WTC11 (cell line): ENCODE results near the gene VLDLR. TPM values are rescaled to one million over a fixed set of nuclear protein-coding genes. Genes with fewer than 3 reads are reported as not detected.

Source experiments
- ATAC-seq: fragments of 200-7000 bp; cut with Tn5 transposase; 2 replicates; pipeline ENCODE4 v1.10.0; 2021; ENCODE audit warnings: mild to moderate bottlenecking, moderate library complexity
- CTCF ChIA-PET: fragments of 300-600 bp; sonication (Branson Sonifier 250); formaldehyde crosslinking; loops from one replicate; lab custom pipeline; 2021; ENCODE audit warnings: antibody characterized with exemption; lab: Charles Lee
- POLR2A ChIA-PET: fragments of 350-600 bp; sonication (Branson Sonifier 250); formaldehyde crosslinking; loops from one replicate; lab custom pipeline; 2021; ENCODE audit warnings: antibody characterized with exemption; lab: Charles Lee
- DNase-seq: peaks from one replicate; pipeline ENCODE4 v3.0.0; 2021; ENCODE audit warnings: low spot score
- H3K27ac Mint-ChIP-seq: 2 replicates; pipeline ENCODE4 v1.8.0; 2021; ENCODE audit warnings: mixed read lengths
- H3K27me3 Mint-ChIP-seq: 2 replicates; pipeline ENCODE4 v1.8.0; 2021; ENCODE audit warnings: low read depth, mild to moderate bottlenecking, moderate library complexity, mixed read lengths
- H3K36me3 Mint-ChIP-seq: 2 replicates; pipeline ENCODE4 v1.8.0; 2021; ENCODE audit warnings: mixed read lengths
- H3K4me1 Mint-ChIP-seq: 2 replicates; pipeline ENCODE4 v1.8.0; 2022; ENCODE audit warnings: mixed read lengths
- H3K4me3 Mint-ChIP-seq: 2 replicates; pipeline ENCODE4 v1.8.0; 2021; ENCODE audit warnings: mild to moderate bottlenecking, moderate library complexity, mixed read lengths
- H3K9me3 Mint-ChIP-seq: 2 replicates; pipeline ENCODE4 v1.8.0; 2021; ENCODE audit warnings: mixed read lengths
- ATF1 ChIP-seq: sonication (generic); formaldehyde crosslinking; IDR thresholded peaks from 2 replicates; pipeline ENCODE4 v1.8.1; 2023; ENCODE audit warnings: mild to moderate bottlenecking, moderate library complexity, missing genetic modification reagents
- CREM ChIP-seq: sonication (generic); formaldehyde crosslinking; IDR thresholded peaks from 2 replicates; pipeline ENCODE4 v1.8.1; 2022; ENCODE audit warnings: mild to moderate bottlenecking, missing genetic modification reagents, moderate library complexity
- ETV6 ChIP-seq: sonication (generic); formaldehyde crosslinking; IDR thresholded peaks from 2 replicates; pipeline ENCODE4 v1.8.1; 2022; ENCODE audit warnings: mild to moderate bottlenecking, missing genetic modification reagents
- JAZF1 ChIP-seq: fragments of 250-450 bp; sonication (Bioruptor Pico); IDR thresholded peaks from 2 replicates; pipeline ENCODE4 v1.9.0; 2021; ENCODE audit warnings: moderate library complexity, mild to moderate bottlenecking, inconsistent platforms
- MXD4 ChIP-seq: fragments of 250-450 bp; sonication (Bioruptor Pico); IDR thresholded peaks from 2 replicates; pipeline ENCODE4 v1.8.0; 2021; ENCODE audit warnings: mild to moderate bottlenecking, moderate library complexity, borderline replicate concordance
- OVOL2 ChIP-seq: fragments of 250-450 bp; sonication (Bioruptor Pico); IDR thresholded peaks from 2 replicates; pipeline ENCODE4 v1.9.0; 2021; ENCODE audit warnings: mild to moderate bottlenecking, borderline replicate concordance
- TP53 ChIP-seq: sonication (generic); formaldehyde crosslinking; IDR thresholded peaks from 2 replicates; pipeline ENCODE4 v1.8.1; 2023; ENCODE audit warnings: mild to moderate bottlenecking, missing genetic modification reagents
- ZNF121 ChIP-seq: sonication (generic); formaldehyde crosslinking; IDR thresholded peaks from 2 replicates; pipeline ENCODE4 v1.8.0; 2023; ENCODE audit warnings: missing genetic modification reagents
- total RNA-seq: library from RNA; stranded (reverse); gene quantifications from 3 replicates; pipeline ENCODE4 v1.2.3, GENCODE V29; 2021
- TF ChIP-seq, protein P1 (sequence below): fragments of 250-450 bp; sonication (Bioruptor Pico); conservative IDR thresholded peaks from 2 replicates; pipeline ENCODE4 v1.9.0; 2021; ENCODE audit warnings: mild to moderate bottlenecking
- TF ChIP-seq, protein P2 (sequence below): sonication (generic); formaldehyde crosslinking; IDR thresholded peaks from 2 replicates; pipeline ENCODE4 v1.8.1; 2023; ENCODE audit warnings: mild to moderate bottlenecking, missing genetic modification reagents, moderate library complexity
- TF ChIP-seq, protein P3 (sequence below): sonication (generic); formaldehyde crosslinking; IDR thresholded peaks from 2 replicates; pipeline ENCODE4 v1.8.0; 2023; ENCODE audit warnings: missing genetic modification reagents
- TF ChIP-seq, protein P4 (sequence below): sonication (generic); formaldehyde crosslinking; IDR thresholded peaks from 2 replicates; pipeline ENCODE4 v1.8.1; 2023; ENCODE audit warnings: mild to moderate bottlenecking, missing genetic modification reagents
- TF ChIP-seq, protein P5 (sequence below): fragments of 250-450 bp; sonication (Bioruptor Pico); IDR thresholded peaks from 2 replicates; pipeline ENCODE4 v1.9.0; 2021; ENCODE audit warnings: mild to moderate bottlenecking
- TF ChIP-seq, protein P6 (sequence below): sonication (generic); formaldehyde crosslinking; conservative IDR thresholded peaks from 2 replicates; pipeline ENCODE4 v1.8.1; 2022; ENCODE audit warnings: mild to moderate bottlenecking, missing genetic modification reagents
- TF ChIP-seq, protein P7 (sequence below): fragments of 250-450 bp; sonication (Bioruptor Pico); IDR thresholded peaks from 2 replicates; pipeline ENCODE4 v1.8.0; 2021; ENCODE audit warnings: mild to moderate bottlenecking
- TF ChIP-seq, protein P8 (sequence below): fragments of 250-450 bp; sonication (Bioruptor Pico); IDR thresholded peaks from 2 replicates; pipeline ENCODE4 v2.1.2; 2022; ENCODE audit warnings: mild to moderate bottlenecking, moderate library complexity

Gene VLDLR
- total RNA-seq, 1 experiment from 2014 or later, result 40.8 TPM

DNA sequence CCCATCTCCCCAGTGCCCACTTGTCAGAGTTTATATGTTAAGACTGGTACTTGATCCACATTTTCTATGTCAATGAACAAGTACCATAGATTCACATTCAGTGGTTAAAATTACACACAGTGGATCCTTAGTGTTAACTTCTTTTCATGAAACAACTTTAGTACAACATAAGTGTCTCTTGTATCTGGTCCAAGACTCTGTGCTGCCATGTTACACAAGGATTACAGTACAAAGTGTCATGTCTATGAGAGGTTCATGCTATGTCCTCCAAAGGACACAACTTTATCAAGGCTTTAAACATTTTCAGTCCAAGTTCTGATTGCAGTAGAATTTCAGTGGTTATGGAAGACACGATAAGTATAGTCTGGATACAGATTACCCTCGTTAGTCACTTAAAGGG lies 13.3 kb upstream of the VLDLR start:
- peaks cover 23% of the 10 kb centered on the region for H3K4me1 Mint-ChIP-seq
- POLR2A ChIA-PET, result no interaction called here

More for the DNA sequence above, 13.3 kb upstream of the VLDLR start:
- no peaks in the 10 kb centered on the region for H3K27me3 Mint-ChIP-seq
- DNase-seq, result no peak
- TF ChIP-seq ZNF121 (CRISPR knock-in tag), result no peak
- TF ChIP-seq, protein P1, sequence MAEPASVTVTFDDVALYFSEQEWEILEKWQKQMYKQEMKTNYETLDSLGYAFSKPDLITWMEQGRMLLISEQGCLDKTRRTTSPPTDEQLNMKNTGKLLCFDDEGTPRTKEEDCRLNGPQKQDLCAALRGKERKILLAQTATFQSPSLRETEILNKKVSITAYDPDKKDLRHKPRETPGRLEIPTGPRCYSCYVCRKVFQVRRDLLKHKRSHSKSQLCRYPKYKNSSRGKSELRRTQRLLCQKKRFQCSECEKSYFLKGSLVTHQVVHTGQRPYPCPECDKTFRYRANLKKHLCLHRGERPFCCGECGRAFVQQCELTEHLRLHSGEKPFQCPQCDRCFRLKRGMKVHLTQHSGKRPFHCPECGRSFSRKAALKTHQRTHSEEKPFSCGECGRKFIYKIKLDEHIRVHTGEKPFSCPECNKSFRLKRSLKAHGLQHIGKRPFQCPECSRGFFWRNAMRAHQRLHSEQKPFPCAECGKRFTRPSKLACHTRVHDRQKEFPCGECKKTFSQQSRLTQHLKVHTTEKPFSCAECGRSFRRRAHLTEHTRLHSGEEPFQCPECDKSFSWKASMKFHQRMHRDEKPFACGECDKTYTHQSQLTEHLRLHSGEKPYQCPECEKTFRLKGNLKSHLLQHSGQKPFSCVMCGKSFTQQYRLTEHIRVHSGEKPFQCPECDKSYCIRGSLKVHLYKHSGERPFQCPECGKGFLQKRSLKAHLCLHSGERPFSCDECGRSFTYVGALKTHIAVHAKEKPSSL (CRISPR knock-in tag), result no peak
- TF ChIP-seq, protein P2, sequence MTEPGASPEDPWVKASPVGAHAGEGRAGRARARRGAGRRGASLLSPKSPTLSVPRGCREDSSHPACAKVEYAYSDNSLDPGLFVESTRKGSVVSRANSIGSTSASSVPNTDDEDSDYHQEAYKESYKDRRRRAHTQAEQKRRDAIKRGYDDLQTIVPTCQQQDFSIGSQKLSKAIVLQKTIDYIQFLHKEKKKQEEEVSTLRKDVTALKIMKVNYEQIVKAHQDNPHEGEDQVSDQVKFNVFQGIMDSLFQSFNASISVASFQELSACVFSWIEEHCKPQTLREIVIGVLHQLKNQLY (CRISPR knock-in tag), result no peak
- no peak for TF ChIP-seq MXD4 (CRISPR knock-in tag)
- no peak for TF ChIP-seq ATF1
- TF ChIP-seq, protein P3, sequence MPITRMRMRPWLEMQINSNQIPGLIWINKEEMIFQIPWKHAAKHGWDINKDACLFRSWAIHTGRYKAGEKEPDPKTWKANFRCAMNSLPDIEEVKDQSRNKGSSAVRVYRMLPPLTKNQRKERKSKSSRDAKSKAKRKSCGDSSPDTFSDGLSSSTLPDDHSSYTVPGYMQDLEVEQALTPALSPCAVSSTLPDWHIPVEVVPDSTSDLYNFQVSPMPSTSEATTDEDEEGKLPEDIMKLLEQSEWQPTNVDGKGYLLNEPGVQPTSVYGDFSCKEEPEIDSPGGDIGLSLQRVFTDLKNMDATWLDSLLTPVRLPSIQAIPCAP (CRISPR knock-in tag), result no peak
- TF ChIP-seq, protein P4, sequence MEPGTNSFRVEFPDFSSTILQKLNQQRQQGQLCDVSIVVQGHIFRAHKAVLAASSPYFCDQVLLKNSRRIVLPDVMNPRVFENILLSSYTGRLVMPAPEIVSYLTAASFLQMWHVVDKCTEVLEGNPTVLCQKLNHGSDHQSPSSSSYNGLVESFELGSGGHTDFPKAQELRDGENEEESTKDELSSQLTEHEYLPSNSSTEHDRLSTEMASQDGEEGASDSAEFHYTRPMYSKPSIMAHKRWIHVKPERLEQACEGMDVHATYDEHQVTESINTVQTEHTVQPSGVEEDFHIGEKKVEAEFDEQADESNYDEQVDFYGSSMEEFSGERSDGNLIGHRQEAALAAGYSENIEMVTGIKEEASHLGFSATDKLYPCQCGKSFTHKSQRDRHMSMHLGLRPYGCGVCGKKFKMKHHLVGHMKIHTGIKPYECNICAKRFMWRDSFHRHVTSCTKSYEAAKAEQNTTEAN (CRISPR knock-in tag), result no peak
- TF ChIP-seq, protein P5, sequence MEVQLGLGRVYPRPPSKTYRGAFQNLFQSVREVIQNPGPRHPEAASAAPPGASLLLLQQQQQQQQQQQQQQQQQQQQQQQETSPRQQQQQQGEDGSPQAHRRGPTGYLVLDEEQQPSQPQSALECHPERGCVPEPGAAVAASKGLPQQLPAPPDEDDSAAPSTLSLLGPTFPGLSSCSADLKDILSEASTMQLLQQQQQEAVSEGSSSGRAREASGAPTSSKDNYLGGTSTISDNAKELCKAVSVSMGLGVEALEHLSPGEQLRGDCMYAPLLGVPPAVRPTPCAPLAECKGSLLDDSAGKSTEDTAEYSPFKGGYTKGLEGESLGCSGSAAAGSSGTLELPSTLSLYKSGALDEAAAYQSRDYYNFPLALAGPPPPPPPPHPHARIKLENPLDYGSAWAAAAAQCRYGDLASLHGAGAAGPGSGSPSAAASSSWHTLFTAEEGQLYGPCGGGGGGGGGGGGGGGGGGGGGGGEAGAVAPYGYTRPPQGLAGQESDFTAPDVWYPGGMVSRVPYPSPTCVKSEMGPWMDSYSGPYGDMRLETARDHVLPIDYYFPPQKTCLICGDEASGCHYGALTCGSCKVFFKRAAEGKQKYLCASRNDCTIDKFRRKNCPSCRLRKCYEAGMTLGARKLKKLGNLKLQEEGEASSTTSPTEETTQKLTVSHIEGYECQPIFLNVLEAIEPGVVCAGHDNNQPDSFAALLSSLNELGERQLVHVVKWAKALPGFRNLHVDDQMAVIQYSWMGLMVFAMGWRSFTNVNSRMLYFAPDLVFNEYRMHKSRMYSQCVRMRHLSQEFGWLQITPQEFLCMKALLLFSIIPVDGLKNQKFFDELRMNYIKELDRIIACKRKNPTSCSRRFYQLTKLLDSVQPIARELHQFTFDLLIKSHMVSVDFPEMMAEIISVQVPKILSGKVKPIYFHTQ (CRISPR knock-in tag), result no peak
- TF ChIP-seq, protein P6, sequence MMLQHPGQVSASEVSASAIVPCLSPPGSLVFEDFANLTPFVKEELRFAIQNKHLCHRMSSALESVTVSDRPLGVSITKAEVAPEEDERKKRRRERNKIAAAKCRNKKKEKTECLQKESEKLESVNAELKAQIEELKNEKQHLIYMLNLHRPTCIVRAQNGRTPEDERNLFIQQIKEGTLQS, result no peak
- TF ChIP-seq, protein P7, sequence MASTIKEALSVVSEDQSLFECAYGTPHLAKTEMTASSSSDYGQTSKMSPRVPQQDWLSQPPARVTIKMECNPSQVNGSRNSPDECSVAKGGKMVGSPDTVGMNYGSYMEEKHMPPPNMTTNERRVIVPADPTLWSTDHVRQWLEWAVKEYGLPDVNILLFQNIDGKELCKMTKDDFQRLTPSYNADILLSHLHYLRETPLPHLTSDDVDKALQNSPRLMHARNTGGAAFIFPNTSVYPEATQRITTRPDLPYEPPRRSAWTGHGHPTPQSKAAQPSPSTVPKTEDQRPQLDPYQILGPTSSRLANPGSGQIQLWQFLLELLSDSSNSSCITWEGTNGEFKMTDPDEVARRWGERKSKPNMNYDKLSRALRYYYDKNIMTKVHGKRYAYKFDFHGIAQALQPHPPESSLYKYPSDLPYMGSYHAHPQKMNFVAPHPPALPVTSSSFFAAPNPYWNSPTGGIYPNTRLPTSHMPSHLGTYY (CRISPR knock-in tag), result no peak
- TF ChIP-seq, protein P8, sequence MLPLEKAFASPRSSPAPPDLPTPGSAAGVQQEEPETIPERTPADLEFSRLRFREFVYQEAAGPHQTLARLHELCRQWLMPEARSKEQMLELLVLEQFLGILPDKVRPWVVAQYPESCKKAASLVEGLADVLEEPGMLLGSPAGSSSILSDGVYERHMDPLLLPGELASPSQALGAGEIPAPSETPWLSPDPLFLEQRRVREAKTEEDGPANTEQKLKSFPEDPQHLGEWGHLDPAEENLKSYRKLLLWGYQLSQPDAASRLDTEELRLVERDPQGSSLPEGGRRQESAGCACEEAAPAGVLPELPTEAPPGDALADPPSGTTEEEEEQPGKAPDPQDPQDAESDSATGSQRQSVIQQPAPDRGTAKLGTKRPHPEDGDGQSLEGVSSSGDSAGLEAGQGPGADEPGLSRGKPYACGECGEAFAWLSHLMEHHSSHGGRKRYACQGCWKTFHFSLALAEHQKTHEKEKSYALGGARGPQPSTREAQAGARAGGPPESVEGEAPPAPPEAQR, result no peak
- TF ChIP-seq ETV6 (CRISPR knock-in tag), result no peak
- TF ChIP-seq CREM, result no peak
- no peak for TF ChIP-seq OVOL2 (CRISPR knock-in tag)
- TF ChIP-seq TP53 (CRISPR knock-in tag), result no peak
- no peak for TF ChIP-seq JAZF1 (CRISPR knock-in tag)
- TF ChIP-seq, all 79 proteins: peak for 0
- Mint-ChIP-seq H3K27ac (no peak overlapping the region), H3K36me3 (no peaks in the 10 kb centered on the region; the same call in 1 of the 2 replicates), H3K9me3 (0 out of 2 replicates have a peak, but pooled peaks cover 7% of the 10 kb centered on the region), H3K4me3 (no peak overlapping the region)
- CTCF ChIA-PET, result no interaction called here
- no peak for ATAC-seq
